Endothelial cell of umbilical vein (primary cell): Measurements from ENCODE around the gene HOXC12.

Source experiments
- EZH2 ChIP-seq: IDR thresholded peaks from 2 replicates; pipeline ENCODE4 v1.6.1; 2012; ENCODE audit warnings: borderline replicate concordance, low read depth, mild to moderate bottlenecking, moderate library complexity, low read length, inconsistent platforms; ENCODE audit not compliant: severe bottlenecking
- GATA2 ChIP-seq: IDR thresholded peaks from 2 replicates; pipeline ENCODE4 v1.7.0; 2011; ENCODE audit warnings: low read depth, mild to moderate bottlenecking, moderate library complexity, mixed read lengths, low read length; ENCODE audit not compliant: insufficient read length, insufficient read depth
- MYC ChIP-seq: IDR thresholded peaks from one replicate; pipeline ENCODE4 v1.6.1; 2011; ENCODE audit warnings: mild to moderate bottlenecking, low read depth, low read length
- POLR2A ChIP-seq: IDR thresholded peaks from 2 replicates; pipeline ENCODE4 v1.6.1; 2012; ENCODE audit warnings: low read depth, mild to moderate bottlenecking, control low read depth, low read length
- POLR2AphosphoS5 ChIP-seq: IDR thresholded peaks from 2 replicates; pipeline ENCODE4 v1.6.1; 2012; ENCODE audit warnings: low read depth, mild to moderate bottlenecking, control low read depth, low read length, moderate library complexity; ENCODE audit not compliant: insufficient read depth
- TF ChIP-seq, protein P1 (sequence below): IDR thresholded peaks from 2 replicates; pipeline ENCODE4 v1.6.1; 2011; ENCODE audit not compliant: insufficient read depth, insufficient read length
- TF ChIP-seq, protein P2 (sequence below), 2 donors: IDR thresholded peaks; 1 replicate in 1 of 2; 2 replicates in 1 of 2; pipeline ENCODE4 v1.5.1; 2011; ENCODE audit warnings: low read length in 2 of 2, mild to moderate bottlenecking in 2 of 2, moderate library complexity in 2 of 2, control low read depth in 1 of 2, inconsistent platforms in 1 of 2, low read depth in 1 of 2; ENCODE audit not compliant: insufficient read depth in 1 of 2; ENCODE audit errors: extremely low read depth in 1 of 2

GRCh38 chr12:54004841-54005530, 50.3 kb downstream of the HOXC12 start:
- TF ChIP-seq POLR2A (no peak), GATA2 (no peak), MYC (no peak), EZH2 (peak; percentile 92), POLR2AphosphoS5 (no peak)
- TF ChIP-seq, protein P1, sequence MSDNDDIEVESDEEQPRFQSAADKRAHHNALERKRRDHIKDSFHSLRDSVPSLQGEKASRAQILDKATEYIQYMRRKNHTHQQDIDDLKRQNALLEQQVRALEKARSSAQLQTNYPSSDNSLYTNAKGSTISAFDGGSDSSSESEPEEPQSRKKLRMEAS: no peak
- TF ChIP-seq, protein P2, sequence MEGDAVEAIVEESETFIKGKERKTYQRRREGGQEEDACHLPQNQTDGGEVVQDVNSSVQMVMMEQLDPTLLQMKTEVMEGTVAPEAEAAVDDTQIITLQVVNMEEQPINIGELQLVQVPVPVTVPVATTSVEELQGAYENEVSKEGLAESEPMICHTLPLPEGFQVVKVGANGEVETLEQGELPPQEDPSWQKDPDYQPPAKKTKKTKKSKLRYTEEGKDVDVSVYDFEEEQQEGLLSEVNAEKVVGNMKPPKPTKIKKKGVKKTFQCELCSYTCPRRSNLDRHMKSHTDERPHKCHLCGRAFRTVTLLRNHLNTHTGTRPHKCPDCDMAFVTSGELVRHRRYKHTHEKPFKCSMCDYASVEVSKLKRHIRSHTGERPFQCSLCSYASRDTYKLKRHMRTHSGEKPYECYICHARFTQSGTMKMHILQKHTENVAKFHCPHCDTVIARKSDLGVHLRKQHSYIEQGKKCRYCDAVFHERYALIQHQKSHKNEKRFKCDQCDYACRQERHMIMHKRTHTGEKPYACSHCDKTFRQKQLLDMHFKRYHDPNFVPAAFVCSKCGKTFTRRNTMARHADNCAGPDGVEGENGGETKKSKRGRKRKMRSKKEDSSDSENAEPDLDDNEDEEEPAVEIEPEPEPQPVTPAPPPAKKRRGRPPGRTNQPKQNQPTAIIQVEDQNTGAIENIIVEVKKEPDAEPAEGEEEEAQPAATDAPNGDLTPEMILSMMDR (IDR thresholded peaks at IDR 0.05; ENCODE audit: extremely low read depth in 1 of 2, insufficient read depth in 1 of 2, low read depth in 1 of 2, low read length in 2 of 2): no peak
